ENCODE results near the gene RNPEPL1. TPM values are rescaled to one million over a fixed set of nuclear protein-coding genes. Genes with fewer than 3 reads are reported as not detected.
"Not testable (repeated sequence)": the region's sequence is repeated elsewhere in the genome, so short reads cannot be mapped to it uniquely, and the experiment has no call there.

The RNPEPL1 gene
- 10 to 100 TPM; 25.4 to 36.9 (median 33.6) TPM for polyA plus RNA-seq (ENCODE audit: insufficient read length in 4 of 4)

DNA sequence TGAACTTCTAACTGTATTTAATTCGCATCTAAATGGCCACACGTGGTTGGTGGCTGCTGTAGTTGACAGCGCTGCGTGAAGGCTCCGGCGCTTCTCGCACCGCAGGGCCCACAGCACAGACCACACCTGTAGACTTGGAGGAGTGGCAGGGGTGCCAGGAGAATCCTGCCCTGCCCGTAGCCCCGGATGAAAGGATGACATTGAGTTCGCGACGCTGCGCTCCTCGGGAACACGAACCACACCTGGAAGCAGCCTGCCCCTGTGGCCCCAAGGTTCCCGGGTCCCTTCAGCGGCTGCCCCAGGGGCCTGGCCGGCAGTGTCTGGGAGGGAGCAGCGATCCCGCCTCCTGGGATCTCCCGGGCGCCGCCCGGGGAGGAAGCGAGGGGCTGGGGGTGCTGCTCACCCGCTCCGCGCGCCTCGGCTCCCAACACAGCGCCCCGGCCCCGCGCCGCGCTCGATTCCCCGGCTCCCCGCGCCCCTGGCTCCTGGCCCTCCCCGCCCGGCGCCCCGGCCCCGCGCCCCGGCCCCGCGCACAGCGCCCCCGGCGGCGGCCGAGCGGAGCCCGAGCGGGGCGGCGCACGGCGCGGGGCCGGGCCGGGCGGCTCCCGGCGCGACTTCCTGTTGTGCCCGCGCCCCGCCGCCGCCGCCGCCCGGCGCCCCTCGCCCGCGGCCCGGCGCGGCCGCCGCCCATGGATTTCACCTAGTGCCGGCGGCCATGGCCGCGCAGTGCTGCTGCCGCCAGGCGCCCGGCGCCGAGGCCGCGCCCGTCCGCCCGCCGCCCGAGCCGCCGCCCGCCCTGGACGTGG lies at the start of gene RNPEPL1:
Gene RNPEPL1 (plus strand): TSS at position 613 of the 806 bp plus-strand sequence. CDS start 103 bp downstream, at position 716.
- no peak for DNase-seq (ENCODE audit: low read depth in 4 of 4, low spot score in 2 of 4)

DNA sequence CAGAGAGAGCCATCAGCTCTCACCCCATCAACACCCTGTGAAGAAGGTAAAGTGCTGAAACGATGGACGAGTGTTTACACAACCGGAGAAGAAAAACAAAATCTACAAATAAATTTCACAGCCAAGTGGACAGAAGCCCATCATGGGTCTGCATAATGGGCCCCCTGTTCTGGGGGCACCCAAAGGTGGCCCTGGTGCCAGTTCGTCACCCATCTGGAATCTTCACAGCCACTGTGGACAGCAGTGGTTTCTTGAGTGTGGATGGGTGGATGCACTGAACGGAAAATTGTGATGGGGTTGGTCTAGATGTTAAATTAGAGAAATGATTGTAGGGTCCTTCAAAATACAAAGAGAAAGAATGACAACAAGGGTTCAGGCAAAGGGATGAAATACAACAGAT lies 49.3 kb upstream of the RNPEPL1 start:
- DNase-seq (ENCODE audit: low read depth in 4 of 4, low spot score in 2 of 4) = no peak

GRCh38 chr2:240519396-240520129 lies 48.7 kb upstream of the RNPEPL1 start:
- DNase-seq (ENCODE audit: low read depth in 4 of 4, low spot score in 2 of 4) = peak in 1 of 4 donors; percentile 8

DNA sequence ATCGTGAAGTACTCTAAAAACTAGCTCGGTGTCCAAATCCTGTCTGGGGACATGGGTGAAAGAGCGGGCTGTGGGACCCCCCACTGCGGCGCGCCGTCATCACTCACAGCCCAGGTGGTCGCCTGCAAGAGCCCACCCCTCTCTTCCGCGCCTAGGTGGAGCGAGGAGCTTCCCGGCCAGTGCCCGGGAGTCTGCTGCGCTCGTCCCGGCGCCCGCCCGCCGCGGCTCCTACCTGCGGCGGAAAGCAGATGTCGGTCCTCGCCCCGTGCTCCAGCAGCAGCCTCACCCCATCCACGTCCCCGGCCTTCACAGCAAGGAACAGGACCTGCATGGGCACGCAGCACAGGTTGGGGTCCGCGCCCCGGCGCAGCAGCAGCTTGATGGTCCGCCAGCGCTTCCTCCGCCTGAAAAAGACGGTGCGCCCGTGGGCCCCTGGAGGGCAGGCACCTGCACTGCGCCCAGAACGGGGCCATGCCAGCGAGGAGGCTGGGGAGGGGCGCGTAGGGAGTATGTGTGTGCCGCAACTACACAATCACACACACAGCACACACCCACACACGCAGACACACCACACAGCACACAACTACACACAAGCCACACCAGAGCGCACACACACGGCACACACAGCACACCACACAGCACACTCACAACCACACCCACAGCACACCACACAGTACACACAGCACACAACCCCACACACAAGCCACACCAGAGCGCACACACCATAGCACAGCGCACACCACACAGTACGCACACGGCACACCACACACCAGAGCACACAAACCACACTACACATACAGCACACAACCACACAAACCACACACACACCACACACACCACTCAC lies 47.9 kb upstream of the RNPEPL1 start:
- DNase-seq (ENCODE audit: low read depth in 4 of 4, low spot score in 2 of 4) = no peak

DNA sequence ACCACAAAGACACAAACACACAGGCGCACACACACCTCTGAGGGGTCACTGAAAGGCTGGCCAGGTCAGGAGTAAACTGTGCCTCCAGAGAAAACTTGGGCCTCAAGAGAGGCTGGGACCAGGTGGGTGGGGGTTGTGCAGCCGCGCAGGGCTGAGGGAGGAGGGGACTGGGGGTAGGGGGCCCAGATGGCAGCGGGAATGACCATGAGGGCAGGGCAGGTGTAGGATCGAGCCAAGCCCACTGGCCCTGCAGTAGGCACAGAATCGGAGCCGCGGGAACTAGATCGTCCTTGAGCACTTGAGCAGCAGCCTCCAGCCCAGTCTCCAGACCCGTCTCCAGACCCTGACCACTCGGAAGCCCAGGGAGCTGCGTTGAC lies 47.3 kb upstream of the RNPEPL1 start:
- DNase-seq (ENCODE audit: low read depth in 4 of 4, low spot score in 2 of 4) = no peak

DNA sequence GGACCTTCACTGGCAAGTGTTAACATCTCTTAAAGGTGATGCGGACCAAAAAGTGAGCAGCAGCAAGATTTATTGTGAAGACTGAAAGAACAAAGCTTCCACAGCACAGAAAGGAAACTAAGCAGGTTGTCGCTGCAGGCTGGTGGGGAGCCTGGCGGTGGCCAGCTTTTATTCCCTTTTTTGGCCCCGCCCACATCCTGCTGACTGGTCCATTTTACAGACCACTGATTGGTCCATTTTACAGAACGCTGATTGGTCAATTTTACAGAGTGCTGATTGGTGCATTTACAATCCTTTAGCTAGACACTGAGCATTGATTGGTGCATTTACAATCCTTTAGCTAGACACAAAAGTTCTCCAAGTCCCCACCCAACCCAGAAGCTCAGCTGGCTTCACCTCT lies 46.4 kb upstream of the RNPEPL1 start:
- DNase-seq (ENCODE audit: low read depth in 4 of 4, low spot score in 2 of 4) = not testable (repeated sequence)

DNA sequence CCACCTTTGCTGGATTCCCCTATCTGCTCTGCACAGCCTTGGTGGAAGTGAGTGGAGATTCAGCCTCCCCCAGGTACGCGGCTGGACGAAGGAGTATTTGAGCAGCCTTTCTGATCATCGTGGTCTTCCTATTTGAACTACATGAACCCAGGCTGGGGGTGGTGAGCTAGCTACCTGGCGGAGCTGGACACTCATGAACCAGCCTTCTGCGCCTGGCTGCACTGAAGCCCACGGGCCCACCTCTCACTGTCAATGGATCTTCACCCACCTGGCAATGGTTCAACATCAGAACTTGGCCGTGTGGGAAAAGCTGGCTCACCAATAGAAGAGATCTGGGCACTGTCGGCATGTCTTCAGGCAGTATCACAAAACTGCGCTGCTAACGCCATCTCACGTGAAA lies 45.9 kb upstream of the RNPEPL1 start:
- DNase-seq (ENCODE audit: low read depth in 4 of 4, low spot score in 2 of 4) = no peak

DNA sequence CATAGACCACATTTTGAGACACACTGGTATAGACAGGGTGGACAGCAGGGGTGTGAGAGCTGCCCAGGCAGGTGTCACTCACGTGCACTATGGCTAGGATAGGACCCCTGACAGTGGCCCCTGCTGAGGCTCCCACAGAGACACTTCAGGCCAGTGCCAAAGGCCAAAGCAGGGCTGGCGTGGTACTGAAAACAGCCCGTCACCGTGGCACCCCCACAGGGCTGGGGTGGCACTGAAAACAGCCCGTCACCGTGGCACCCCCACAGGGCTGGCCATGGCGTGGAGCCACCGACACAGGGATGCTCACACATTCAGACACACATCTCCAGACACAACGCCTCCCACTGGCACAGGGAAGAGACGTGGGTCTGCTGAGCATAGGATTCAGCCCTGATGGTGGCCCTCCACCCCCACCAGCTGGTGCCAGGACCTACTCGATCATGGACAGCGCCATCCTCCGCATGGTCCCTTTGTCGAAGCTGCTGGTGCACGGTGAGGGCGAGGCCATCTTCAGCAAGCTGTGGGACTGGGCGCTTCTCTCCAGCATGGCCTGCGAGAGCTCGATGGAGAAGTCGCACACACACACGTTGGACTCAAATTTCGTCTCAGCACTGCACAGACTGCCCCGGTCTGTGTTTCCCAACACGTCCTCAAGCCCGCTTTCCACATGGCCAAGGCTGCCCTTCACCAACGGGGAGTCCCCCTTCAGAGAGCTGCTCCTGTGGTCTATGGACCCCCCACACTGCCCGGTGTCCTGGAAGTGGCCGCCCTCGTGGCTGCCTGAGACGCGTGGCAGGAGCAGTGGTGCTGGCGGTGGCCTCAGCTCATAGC lies 44.6 kb upstream of the RNPEPL1 start:
- DNase-seq (ENCODE audit: low read depth in 4 of 4, low spot score in 2 of 4) = no peak

- DNase-seq (ENCODE audit: low read depth in 4 of 4, low spot score in 2 of 4) = no peak
Observed at GRCh38 chr2:240524963-240525718, 43.1 kb upstream of the RNPEPL1 start.

DNA sequence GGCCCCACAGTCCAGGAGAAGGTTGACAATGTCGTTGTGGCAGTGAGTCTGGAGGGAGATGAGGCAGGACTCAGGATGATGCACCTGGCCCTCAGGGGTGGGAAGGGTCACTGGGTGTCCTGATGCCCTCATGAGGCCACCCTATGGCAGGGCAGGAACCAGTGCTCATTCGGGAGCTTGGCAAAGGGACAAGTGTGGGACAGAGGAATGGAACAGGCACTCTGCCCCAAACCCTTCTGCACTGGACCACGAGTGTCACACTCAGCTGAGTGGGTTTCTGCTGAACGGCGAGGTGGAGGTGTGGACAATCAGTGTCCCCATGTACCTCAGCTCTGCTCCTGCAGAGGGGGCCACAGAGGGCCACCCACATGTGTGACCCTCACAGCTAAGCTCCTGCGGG lies 42.5 kb upstream of the RNPEPL1 start:
- DNase-seq (ENCODE audit: low read depth in 4 of 4, low spot score in 2 of 4) = no peak

DNA sequence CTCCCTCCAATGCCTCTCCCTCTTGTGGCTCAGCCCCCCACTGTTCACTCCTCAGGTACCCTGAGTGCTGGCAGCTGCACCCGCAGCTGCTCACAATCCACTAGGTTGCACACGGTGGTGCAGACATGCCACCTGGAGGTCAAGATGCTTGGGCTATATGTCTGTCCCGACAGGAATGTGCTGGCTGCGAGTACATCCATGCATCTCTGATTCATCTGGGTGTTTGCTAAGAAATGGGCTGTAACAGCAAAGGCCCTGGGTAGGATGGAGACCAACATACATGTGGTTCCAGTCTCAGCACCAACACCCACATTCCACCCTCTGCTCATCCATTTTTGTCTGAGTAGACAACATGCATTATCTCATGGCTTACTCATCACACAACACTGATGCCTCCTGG lies 41.8 kb upstream of the RNPEPL1 start:
- no peak for DNase-seq (ENCODE audit: low read depth in 4 of 4, low spot score in 2 of 4)

- no peak for DNase-seq (ENCODE audit: low read depth in 4 of 4, low spot score in 2 of 4)
Observed at GRCh38 chr2:240527153-240527750, 41.0 kb upstream of the RNPEPL1 start.

DNA sequence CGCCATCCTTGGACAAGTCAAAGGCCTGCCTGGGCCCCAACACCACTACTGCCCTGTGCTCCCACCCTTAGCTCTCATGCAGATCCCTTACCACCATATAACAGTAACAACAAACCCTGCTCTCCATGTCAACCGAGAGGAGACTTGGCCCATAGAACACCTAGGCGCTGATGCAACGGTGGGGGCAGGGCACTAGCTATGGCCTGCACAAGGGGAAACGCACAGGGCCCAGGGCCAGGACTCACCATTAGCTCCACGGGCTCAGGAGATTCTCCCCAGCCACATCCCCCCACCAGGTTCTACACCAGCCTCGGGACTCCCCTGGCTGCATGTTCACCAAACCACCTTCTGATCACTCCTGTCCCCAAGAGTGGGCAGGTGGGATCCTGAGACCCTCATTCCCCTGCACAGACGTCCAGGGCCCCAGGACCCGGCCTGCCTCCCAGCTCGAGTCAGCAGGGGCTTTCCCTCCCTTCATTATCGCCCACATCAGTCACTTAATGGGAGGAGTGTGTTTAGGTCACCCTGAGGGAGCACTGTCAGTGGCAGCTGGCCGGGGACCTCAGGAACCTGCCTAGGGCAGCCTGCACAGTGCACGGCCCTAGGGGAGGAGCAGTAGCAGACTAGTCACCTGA lies 39.8 kb upstream of the RNPEPL1 start:
- DNase-seq (ENCODE audit: low read depth in 4 of 4, low spot score in 2 of 4) = no peak

DNA sequence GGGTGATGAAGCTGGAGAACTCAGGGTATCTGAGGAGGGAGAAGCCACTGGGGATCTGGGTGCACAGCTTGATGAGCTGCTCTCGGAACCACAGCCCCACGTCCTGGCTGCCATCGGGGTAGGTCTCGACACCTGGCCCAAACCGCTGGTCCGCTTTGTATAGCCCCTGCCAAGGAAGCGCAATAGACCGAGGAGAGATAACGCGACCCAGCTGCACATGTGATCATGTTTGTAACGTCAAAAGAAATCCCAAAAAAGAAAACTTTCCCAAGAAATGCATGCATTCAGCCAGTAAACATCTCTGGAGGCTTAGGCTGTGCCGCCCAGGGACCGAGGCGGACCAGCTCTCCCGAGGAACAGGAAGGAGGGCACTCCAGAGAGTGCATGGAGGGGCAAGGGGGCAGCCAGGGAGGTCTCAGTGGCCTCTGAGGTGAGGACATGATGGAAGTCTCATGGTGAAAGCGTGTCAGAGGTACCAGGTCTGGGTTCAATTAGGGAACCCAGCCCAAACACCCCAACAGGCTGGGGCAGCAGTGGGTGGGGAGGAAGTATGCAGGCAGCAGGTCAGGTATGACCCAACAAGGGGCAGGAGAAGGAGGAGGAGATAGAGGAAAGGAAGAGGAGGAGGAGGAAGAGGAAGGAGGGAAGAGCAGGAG lies 38.8 kb upstream of the RNPEPL1 start:
- no peak for DNase-seq (ENCODE audit: low read depth in 4 of 4, low spot score in 2 of 4)

DNA sequence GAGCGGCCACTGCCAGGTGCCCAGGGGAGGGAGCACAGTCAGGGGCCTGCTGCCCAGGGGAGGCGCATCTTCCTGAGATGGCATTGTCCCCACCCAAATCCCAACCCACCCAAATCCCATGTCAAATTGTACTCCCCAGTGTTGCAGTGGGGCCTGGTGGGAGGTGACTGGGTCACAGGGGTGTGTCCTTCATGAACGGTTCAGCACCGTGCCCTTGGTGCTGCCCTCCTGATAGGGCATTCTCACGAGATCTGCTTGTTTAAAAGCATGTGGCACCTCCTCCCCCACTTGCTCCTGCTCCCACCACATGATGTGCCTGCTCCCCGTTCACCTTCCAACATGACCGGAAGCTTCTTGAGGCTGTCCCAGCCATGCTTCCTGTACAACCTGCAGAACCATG lies 38.1 kb upstream of the RNPEPL1 start:
- DNase-seq (ENCODE audit: low read depth in 4 of 4, low spot score in 2 of 4) = no peak

DNA sequence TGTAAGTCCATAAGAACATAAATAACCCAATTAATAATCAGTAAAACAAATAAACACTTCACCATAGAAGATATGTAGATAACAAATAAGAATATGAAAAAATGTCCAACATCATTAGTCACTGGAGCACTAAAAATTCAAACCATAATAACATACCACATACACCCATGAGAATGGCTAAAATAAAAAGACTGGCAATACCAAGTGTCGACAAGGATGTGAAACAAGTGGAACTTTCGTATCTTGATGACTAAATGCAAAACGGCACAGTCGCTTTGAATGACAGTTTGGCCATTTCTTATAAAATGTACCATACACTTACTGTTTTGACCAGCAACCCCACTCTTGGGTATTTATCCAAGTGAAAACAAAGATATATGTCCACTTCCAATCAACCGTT lies 37.2 kb upstream of the RNPEPL1 start:
- DNase-seq (ENCODE audit: low read depth in 4 of 4, low spot score in 2 of 4) = no peak

GRCh38 chr2:240532031-240532775 lies 36.1 kb upstream of the RNPEPL1 start:
- no peak for DNase-seq (ENCODE audit: low read depth in 4 of 4, low spot score in 2 of 4)
